HFFc6 (cell line): Measurements from ENCODE around the gene WNT3A. TPM values are rescaled to one million over a fixed set of nuclear protein-coding genes. Genes with fewer than 3 reads are reported as not detected.

Source experiments
- DNase-seq: peaks from one replicate; pipeline ENCODE4 v3.0.0-alpha.2; 2018
- H3K27ac Mint-ChIP-seq: 2 replicates; pipeline ENCODE4 v1.8.0; 2020; ENCODE audit warnings: mild to moderate bottlenecking, mixed read lengths
- H3K27me3 Mint-ChIP-seq: 2 replicates; pipeline ENCODE4 v1.8.0; 2021; ENCODE audit warnings: mild to moderate bottlenecking, moderate library complexity, mixed read lengths; ENCODE audit not compliant: insufficient read depth
- H3K36me3 Mint-ChIP-seq: 2 replicates; pipeline ENCODE4 v1.8.0; 2021; ENCODE audit warnings: low read depth, mixed read lengths
- H3K4me1 Mint-ChIP-seq: 2 replicates; pipeline ENCODE4 v1.8.0; 2020; ENCODE audit warnings: low read depth, mixed read lengths
- H3K4me3 Mint-ChIP-seq: 2 replicates; pipeline ENCODE4 v1.8.0; 2020; ENCODE audit warnings: mild to moderate bottlenecking, moderate library complexity, mixed read lengths
- H3K9me3 Mint-ChIP-seq: 2 replicates; pipeline ENCODE4 v1.8.0; 2020; ENCODE audit warnings: mild to moderate bottlenecking, mixed read lengths
- CTCF ChIP-seq: fragments of 200-600 bp; sonication (generic); IDR thresholded peaks from 2 replicates; pipeline ENCODE4 v1.5.0; 2021; ENCODE audit warnings: antibody characterized with exemption, mild to moderate bottlenecking
- total RNA-seq, 6 experiments: library from RNA; stranded (reverse); fragmentation: NEBNext Ultra II Directional; extraction: Animal tissue kit (Norgen Biotek cat#: 25700); gene quantifications; 2 replicates in 1 of 6; 3 replicates in 5 of 6; pipeline ENCODE4 v1.2.3, GENCODE V29; 2021

Gene WNT3A
- total RNA-seq, 6 experiments from 2014 or later: not detected

DNA sequence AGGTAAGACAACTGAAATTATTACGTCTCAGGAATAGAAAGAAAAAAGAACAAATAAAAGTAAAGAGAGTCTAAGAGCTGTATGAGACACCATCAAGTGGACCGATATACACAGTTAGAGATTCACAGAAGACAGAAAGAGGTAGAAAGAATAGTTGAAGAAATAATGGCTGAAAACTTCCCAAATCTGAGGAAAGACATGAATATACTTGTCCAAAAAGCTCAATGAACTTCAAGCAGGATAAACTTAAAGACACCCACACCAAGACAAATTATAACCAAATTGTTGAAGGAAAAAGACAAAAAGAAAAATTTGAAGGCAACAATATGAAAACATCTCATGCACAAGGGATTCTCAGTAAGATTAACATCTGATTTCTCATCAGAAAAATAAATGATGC is 19.6 kb upstream of the WNT3A start:
- Mint-ChIP-seq H3K27ac (no peak overlapping the region), H3K4me3 (no peak overlapping the region), H3K4me1 (no peaks in the 10 kb centered on the region), H3K27me3 (peaks cover 6% of the 10 kb centered on the region), H3K9me3 (peaks cover 17% of the 10 kb centered on the region), H3K36me3 (no peaks in the 10 kb centered on the region; the same call in 1 of the 2 replicates)
- DNase-seq: no peak
- TF ChIP-seq CTCF: no peak

GRCh38 chr1:227994632-227995300 is 12.0 kb upstream of the WNT3A start:
- Mint-ChIP-seq H3K4me3 (no peak overlapping the region), H3K27ac (no peak overlapping the region), H3K27me3 (peaks cover 8% of the 10 kb centered on the region), H3K36me3 (no peaks in the 10 kb centered on the region; the same call in 1 of the 2 replicates), H3K9me3 (peaks cover 30% of the 10 kb centered on the region), H3K4me1 (no peaks in the 10 kb centered on the region)
- TF ChIP-seq CTCF: no peak
- no peak for DNase-seq

DNA sequence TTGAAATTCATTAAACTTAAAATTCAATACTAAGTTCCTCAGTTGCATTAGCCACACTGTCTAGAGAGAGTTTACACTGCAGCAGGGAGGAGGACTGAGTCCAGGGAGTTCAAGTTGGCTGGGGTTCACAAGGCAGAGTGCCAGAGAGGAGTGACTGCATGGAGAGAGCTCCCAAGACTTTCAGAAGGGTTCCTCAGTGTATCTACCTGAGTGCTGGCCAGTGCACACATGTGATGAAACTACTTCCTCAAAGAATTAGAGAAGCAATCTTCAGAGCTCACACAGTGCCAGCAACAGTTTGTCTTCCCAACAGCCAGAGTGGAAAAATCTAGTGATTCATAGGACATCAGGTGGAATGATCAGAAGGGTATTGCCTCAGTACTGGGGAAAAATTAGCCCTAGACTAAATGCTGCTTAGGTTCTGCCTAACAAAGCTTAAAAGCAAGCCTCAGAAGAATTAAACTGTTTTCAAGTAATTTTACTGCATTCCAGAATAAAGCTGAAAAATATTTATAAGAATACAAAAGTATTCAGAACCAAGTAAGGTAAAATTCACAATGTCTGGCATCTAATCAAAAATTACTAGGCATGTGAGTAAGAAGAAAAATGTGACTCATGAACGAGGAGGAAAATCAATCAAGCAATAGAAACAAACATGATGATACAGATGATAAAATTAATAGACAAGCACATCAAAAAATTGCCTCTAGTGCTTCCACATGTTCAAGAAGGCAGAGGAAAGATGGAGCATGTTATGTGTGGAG is 10.4 kb upstream of the WNT3A start:
- Mint-ChIP-seq H3K4me1 (no peaks in the 10 kb centered on the region), H3K9me3 (peaks cover 20% of the 10 kb centered on the region), H3K27ac (no peak overlapping the region), H3K4me3 (no peak overlapping the region), H3K36me3 (no peaks in the 10 kb centered on the region), H3K27me3 (peaks cover 9% of the 10 kb centered on the region)
- TF ChIP-seq CTCF: no peak
- no peak for DNase-seq

DNA sequence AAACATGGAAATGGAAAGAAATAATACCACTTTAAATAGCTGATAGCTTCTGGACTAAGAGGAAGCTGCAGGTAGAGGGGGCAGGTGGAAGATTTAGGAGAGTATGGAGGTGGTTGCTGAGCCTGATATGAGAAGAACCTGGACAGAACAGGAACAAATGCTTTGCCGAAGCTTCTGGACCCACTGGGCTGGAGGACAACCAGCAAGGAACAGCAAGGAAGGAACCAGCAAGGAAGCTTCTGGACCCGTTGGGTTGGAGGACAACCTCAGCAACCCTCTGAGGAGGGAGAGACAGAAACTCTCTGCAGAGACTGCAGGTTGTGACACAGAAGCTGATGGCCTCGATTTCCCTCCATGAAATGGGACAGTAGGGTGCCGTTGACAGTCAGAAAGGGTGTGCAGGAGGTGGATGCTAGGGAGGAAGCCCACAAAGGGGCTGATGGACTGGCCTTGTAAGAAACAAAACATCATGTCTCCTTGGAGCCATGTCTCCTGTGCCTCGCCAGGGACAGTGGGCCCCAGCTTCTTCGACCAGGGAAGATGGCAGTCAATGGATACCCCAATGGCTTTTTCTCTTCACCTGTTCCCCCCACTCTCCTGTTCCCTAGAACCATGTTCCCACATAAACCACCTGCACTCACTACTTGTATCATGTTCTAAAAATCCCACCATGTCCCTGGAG is 8.3 kb upstream of the WNT3A start:
- no peaks in the 10 kb centered on the region for H3K36me3 Mint-ChIP-seq
- H3K4me1 Mint-ChIP-seq: no peaks in the 10 kb centered on the region
- H3K27ac Mint-ChIP-seq: no peak overlapping the region
- peaks cover 18% of the 10 kb centered on the region for H3K9me3 Mint-ChIP-seq
- no peak overlapping the region for H3K4me3 Mint-ChIP-seq
- no peak for TF ChIP-seq CTCF
- H3K27me3 Mint-ChIP-seq: peaks cover 20% of the 10 kb centered on the region
- no peak for DNase-seq

GRCh38 chr1:227999056-227999930 is 7.5 kb upstream of the WNT3A start:
- Mint-ChIP-seq H3K9me3 (peaks cover 18% of the 10 kb centered on the region), H3K36me3 (no peaks in the 10 kb centered on the region), H3K27me3 (peaks cover 19% of the 10 kb centered on the region), H3K27ac (no peak overlapping the region), H3K4me1 (no peaks in the 10 kb centered on the region), H3K4me3 (no peak overlapping the region)
- peak; percentile 89 for TF ChIP-seq CTCF
- DNase-seq: peak; percentile 77
